GM12878 (cell line): ENCODE results near the gene LIX1. TPM values are rescaled to one million over a fixed set of nuclear protein-coding genes. Genes with fewer than 3 reads are reported as not detected.

Experiments
- ATAC-seq: fragments of 200-7000 bp; cut with Tn5 transposase; 3 replicates; pipeline ENCODE4 v1.9.1; 2020; ENCODE audit warnings: mild to moderate bottlenecking, moderate library complexity
- BruUV-seq: library from RNA; stranded (reverse); fragments of 400-500 nt; replicated peaks from 2 replicates; lab custom pipeline; 2021; lab: Mats Ljungman, UMichigan
- CTCF ChIA-PET: fragments of 300-600 bp; sonication (Branson Sonifier 250); formaldehyde crosslinking; extraction: SDS; loops from one replicate; lab custom pipeline; 2021; ENCODE audit warnings: inconsistent platforms; lab: Yijun Ruan, JAX
- POLR2A ChIA-PET: fragments of 350-600 bp; formaldehyde crosslinking; extraction: SDS; loops from one replicate; lab custom pipeline; 2021; ENCODE audit warnings: inconsistent platforms; lab: Charles Lee
- RAD21 ChIA-PET: fragments of 300-600 bp; sonication (Branson Sonifier 250); formaldehyde crosslinking; loops from one replicate; lab custom pipeline; 2023; ENCODE audit warnings: antibody characterized with exemption; ENCODE audit not compliant: unreplicated experiment; lab: Charles Lee
- SMC1A ChIA-PET: fragments of 300-600 bp; sonication (Branson Sonifier 250); formaldehyde crosslinking; loops from one replicate; lab custom pipeline; 2023; ENCODE audit not compliant: unreplicated experiment, uncharacterized antibody; lab: Charles Lee
- DNase-seq: peaks from one replicate; pipeline ENCODE4 v3.0.0-alpha.2; 2011; ENCODE audit warnings: low read depth, low spot score
- FAIRE-seq: peaks from 3 replicates; lab custom pipeline; 2011; peaks lifted over from hg19 to GRCh38; lab: Jason Lieb, UNC
- H2AFZ ChIP-seq: 2 replicates; pipeline ENCODE4 v1.6.0; 2011; ENCODE audit warnings: low read depth, low read length, control low read depth; ENCODE audit not compliant: control insufficient read depth
- H3K27ac ChIP-seq: 2 replicates; pipeline ENCODE4 v1.5.1; 2011; ENCODE audit warnings: control low read depth; ENCODE audit not compliant: control insufficient read depth, insufficient read depth
- H3K27me3 ChIP-seq, 2 experiments: replicated peaks in 1 of 2; 2 replicates each; pipeline versions ENCODE4 v1.6.0 to v1.6.1; 2011; ENCODE audit warnings: low read length in 1 of 2; ENCODE audit not compliant: control insufficient read depth in 2 of 2, insufficient read depth in 2 of 2
- H3K36me3 ChIP-seq, 2 experiments: 2 replicates each; pipeline ENCODE4 v1.5.1; 2011; ENCODE audit warnings: low read length in 1 of 2; ENCODE audit not compliant: control insufficient read depth in 2 of 2, insufficient read depth in 2 of 2
- H3K4me1 ChIP-seq: 2 replicates; pipeline ENCODE4 v1.6.1; 2011; ENCODE audit warnings: mild to moderate bottlenecking, low read length, moderate library complexity, mixed read lengths; ENCODE audit not compliant: control insufficient read depth, insufficient read depth
- H3K4me2 ChIP-seq: 2 replicates; pipeline ENCODE4 v1.6.0; 2011; ENCODE audit warnings: control low read depth; ENCODE audit not compliant: control insufficient read depth, insufficient read depth
- H3K4me3 ChIP-seq: fragments of 200-600 bp; sonication (generic); 2 replicates; pipeline ENCODE4 v1.5.1; 2016
- H3K79me2 ChIP-seq: 2 replicates; pipeline ENCODE4 v1.6.0; 2011; ENCODE audit warnings: low read length; ENCODE audit not compliant: control insufficient read depth, insufficient read depth
- H3K9ac ChIP-seq: 2 replicates; pipeline ENCODE4 v1.8.0; 2011; ENCODE audit warnings: low read length, control low read depth, mixed read lengths; ENCODE audit not compliant: control insufficient read depth, insufficient read depth
- H3K9me3 ChIP-seq: replicated peaks from 3 replicates; pipeline ENCODE4 v1.5.1; 2011; ENCODE audit warnings: mild to moderate bottlenecking, low read length; ENCODE audit not compliant: control insufficient read depth, insufficient read depth
- H4K20me1 ChIP-seq: 2 replicates; pipeline ENCODE4 v1.6.0; 2011; ENCODE audit not compliant: control insufficient read depth, insufficient read depth
- CBX5 ChIP-seq: sonication (generic); IDR thresholded peaks from 2 replicates; pipeline ENCODE4 v1.6.1; 2016; ENCODE audit warnings: low read depth, moderate library complexity, mild to moderate bottlenecking, inconsistent platforms
- E2F4 ChIP-seq: IDR thresholded peaks from 2 replicates; pipeline ENCODE4 v1.6.1; 2012; ENCODE audit warnings: low read depth, low read length, improper control_type of control experiment
- ELK1 ChIP-seq: IDR thresholded peaks from 2 replicates; pipeline ENCODE4 v1.6.1; 2012; ENCODE audit warnings: low read depth, low read length, improper control_type of control experiment
- ESRRA ChIP-seq: IDR thresholded peaks from 2 replicates; pipeline ENCODE4 v1.6.1; 2012; ENCODE audit warnings: mild to moderate bottlenecking, low read length, improper control_type of control experiment
- HDAC2 ChIP-seq: fragments of 200-600 bp; sonication (generic); IDR thresholded peaks from 2 replicates; pipeline ENCODE4 v1.6.1; 2017
- IRF4 ChIP-seq: IDR thresholded peaks from 2 replicates; pipeline ENCODE4 v1.6.1; 2011; ENCODE audit warnings: low read depth, low read length
- JUNB ChIP-seq: IDR thresholded peaks from 2 replicates; pipeline ENCODE4 v1.6.1; 2016; ENCODE audit warnings: antibody characterized with exemption, mild to moderate bottlenecking
- MLLT1 ChIP-seq: fragments of 450-650 bp; IDR thresholded peaks from 2 replicates; pipeline ENCODE4 v1.6.1; 2016; ENCODE audit warnings: mild to moderate bottlenecking
- NFYA ChIP-seq: IDR thresholded peaks from 2 replicates; pipeline ENCODE4 v1.6.1; 2011; ENCODE audit warnings: low read depth, mild to moderate bottlenecking, low read length, improper control_type of control experiment, borderline replicate concordance
- NR2C2 ChIP-seq: IDR thresholded peaks from 2 replicates; pipeline ENCODE4 v1.6.1; 2011; ENCODE audit warnings: borderline replicate concordance, low read depth; ENCODE audit not compliant: control insufficient read depth, insufficient read length
- RB1 ChIP-seq: fragments of 450-650 bp; formaldehyde crosslinking; IDR thresholded peaks from 2 replicates; pipeline ENCODE4 v1.6.1; 2017; ENCODE audit warnings: mild to moderate bottlenecking, borderline replicate concordance
- STAT3 ChIP-seq: IDR thresholded peaks from 2 replicates; pipeline ENCODE4 v1.6.1; 2011; ENCODE audit warnings: low read depth, low read length, improper control_type of control experiment
- ZBTB40 ChIP-seq: fragments of 450-650 bp; IDR thresholded peaks from 2 replicates; pipeline ENCODE4 v1.6.1; 2016; ENCODE audit warnings: mild to moderate bottlenecking, moderate library complexity, borderline replicate concordance
- in situ Hi-C: fragments of 300-500 bp; cut with MboI; formaldehyde crosslinking; loops from 9 replicates; pipeline ENCODE4 v1.14.3; 2018; ENCODE audit warnings: mixed read lengths
- intact Hi-C: fragments of 100-400 bp; cut with micrococcal nuclease; formaldehyde crosslinking; loops from one replicate; pipeline ENCODE4 v1.14.2; 2022; ENCODE audit not compliant: unreplicated experiment
- polyA plus RNA-seq, 11 experiments: library from polyadenylated mRNA; depleted of rRNA in 4 of 11; unstranded in 6 of 11; stranded (reverse) in 5 of 11; fragments of >200 nt; fragmentation: Nextera tagmentation in 4 of 11; fragmentation: Illumina TruSeq in 1 of 11; extraction: Ambion mirVana in 4 of 11; extraction: Trizol in 1 of 11; gene quantifications; 1 replicate in 1 of 11; 2 replicates in 10 of 11; pipeline versions ENCODE4 v1.2.1 to v1.2.3, GENCODE V29; 2011 to 2016; ENCODE audit warnings: inconsistent platforms in 2 of 11, missing spikeins in 2 of 11, low read depth in 1 of 11
- total RNA-seq, 4 experiments: library from RNA; depleted of rRNA in 3 of 4; stranded (reverse); fragments of >200 nt in 3 of 4; fragmentation: Illumina TruSeq in 1 of 4; extraction: Trizol in 1 of 4; gene quantifications; 2 replicates each; pipeline versions ENCODE4 v1.2.1 to v1.2.3, GENCODE V29; 2013 to 2021

LIX1 gene
- total and polyA plus RNA-seq, 10 of the 15 experiments (the other 5 are each of a cell fraction or from before 2014, with no cell fraction given) = 0.02 to 0.07 (median 0.04) TPM; not detected in 5

DNA sequence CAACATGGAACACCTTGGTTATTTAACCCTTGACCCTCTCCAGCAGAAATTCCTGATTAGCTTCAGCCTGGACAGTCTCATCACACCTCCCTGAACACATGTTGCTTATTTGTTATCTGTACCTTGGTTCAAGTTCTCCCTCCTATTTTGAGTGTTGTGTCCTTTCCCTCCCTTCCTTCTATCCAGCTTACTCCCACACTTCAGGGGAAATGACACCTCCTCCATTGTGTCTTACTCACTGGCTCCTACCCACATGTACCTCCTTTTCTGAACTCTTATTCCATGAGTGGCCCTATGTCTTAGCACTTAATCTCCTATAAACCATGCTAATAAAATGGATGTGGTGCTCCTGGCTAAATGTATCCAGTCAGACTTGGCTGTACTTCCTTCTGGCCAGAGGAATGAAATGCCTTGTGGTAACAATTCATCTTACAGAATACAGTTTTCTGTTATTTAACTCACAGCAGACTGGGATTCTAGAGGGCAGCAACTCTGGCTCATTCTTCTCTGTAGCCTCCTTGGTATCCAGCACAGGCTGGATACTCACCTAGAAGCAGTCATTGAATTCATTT lies 11.2 kb downstream of the LIX1 start:
- ChIA-PET POLR2A (no interaction called here), CTCF (interaction anchor here (1.8 kb wide), 1 partner anchor 11 kb away, joined by 5 read pairs; the partner anchor contains the start of gene LIX1), RAD21 (no interaction called here), SMC1A (interaction anchor here (0.7 to 1.3 kb wide), 3 partner anchors 12 to 119 kb away, joined by 3 to 4 read pairs (median 3); partner anchors contain the start of gene LIX1)
- Histone ChIP-seq H3K9me3 (no peaks in the 10 kb centered on the region), H3K4me3 (no peak overlapping the region), H2AFZ (no peak overlapping the region), H3K4me1 (no peaks in the 10 kb centered on the region), H3K9ac (no peak overlapping the region), H4K20me1 (no peaks in the 10 kb centered on the region), H3K27me3 (no peaks in the 10 kb centered on the region), H3K36me3 (no peaks in the 10 kb centered on the region), H3K27ac (no peak overlapping the region), H3K4me2 (no peak overlapping the region), H3K79me2 (no peaks in the 10 kb centered on the region)
- DNase-seq (no peak), FAIRE-seq (no peak), ATAC-seq (no peak)
- intact Hi-C loops = no loop called here
- TF ChIP-seq NR2C2 = no peak
- no peak for TF ChIP-seq CBX5
- TF ChIP-seq IRF4 = no peak
- no peak for TF ChIP-seq MLLT1
- no peak for TF ChIP-seq ELK1
- TF ChIP-seq HDAC2 = no peak
- no peak for TF ChIP-seq STAT3
- TF ChIP-seq ZBTB40 = no peak
- TF ChIP-seq JUNB = no peak
- TF ChIP-seq ESRRA = no peak
- no peak for TF ChIP-seq E2F4
- no peak for TF ChIP-seq RB1
- no peak for TF ChIP-seq NFYA
- in situ Hi-C loops = no loop called here
- BruUV-seq = no TSS peak
